NT2/D1 (cell line): ENCODE measurements around the gene LAMB4.
"Not testable (repeated sequence)": the region's sequence is repeated elsewhere in the genome, so short reads cannot be mapped to it uniquely, and the experiment has no call there.

Experiments used
- DNase-seq: peaks from one replicate; pipeline ENCODE4 v3.0.0-alpha.2; 2011; ENCODE audit warnings: low read depth, low spot score
- H3K27me3 ChIP-seq: 2 replicates; pipeline ENCODE4 v1.6.0; 2011; ENCODE audit warnings: mild to moderate bottlenecking; ENCODE audit not compliant: insufficient read length, insufficient read depth
- H3K36me3 ChIP-seq: 2 replicates; pipeline ENCODE4 v1.6.1; 2011; ENCODE audit warnings: mild to moderate bottlenecking, low read length, mixed read lengths; ENCODE audit not compliant: insufficient read depth, insufficient read length
- H3K4me1 ChIP-seq: 2 replicates; pipeline ENCODE4 v1.5.1; 2011; ENCODE audit not compliant: insufficient read depth, insufficient read length
- H3K4me3 ChIP-seq: 2 replicates; pipeline ENCODE4 v1.5.1; 2011; ENCODE audit warnings: low read depth; ENCODE audit not compliant: insufficient read length
- H3K9ac ChIP-seq: 2 replicates; pipeline ENCODE4 v1.6.0; 2011; ENCODE audit warnings: low read depth; ENCODE audit not compliant: insufficient read length
- H3K9me3 ChIP-seq: 2 replicates; pipeline ENCODE4 v1.5.1; 2011; ENCODE audit warnings: mild to moderate bottlenecking, low read length; ENCODE audit not compliant: insufficient read depth
- SUZ12 ChIP-seq: IDR thresholded peaks from 2 replicates; pipeline ENCODE4 v1.6.1; 2011; ENCODE audit not compliant: insufficient read length, insufficient read depth; ENCODE audit errors: extremely low read depth
- YY1 ChIP-seq: IDR thresholded peaks from 2 replicates; pipeline ENCODE4 v1.6.1; 2011; ENCODE audit not compliant: insufficient read length, insufficient read depth
- ZNF274 ChIP-seq: IDR thresholded peaks from 2 replicates; pipeline ENCODE4 v1.6.1; 2011; ENCODE audit warnings: mild to moderate bottlenecking, low read depth, low read length

Gene LAMB4

GRCh38 chr7:108033776-108034497, 96.2 kb downstream of the LAMB4 start:
- H3K4me3 ChIP-seq: no peak overlapping the region
- H3K9ac ChIP-seq: no peak overlapping the region
- no peaks in the 10 kb centered on the region for H3K9me3 ChIP-seq
- H3K4me1 ChIP-seq: no peaks in the 10 kb centered on the region
- no peaks in the 10 kb centered on the region for H3K27me3 ChIP-seq
- no peaks in the 10 kb centered on the region for H3K36me3 ChIP-seq
- TF ChIP-seq ZNF274 (no peak), YY1 (no peak), SUZ12 (no peak)
- DNase-seq: no peak

GRCh38 chr7:108033309-108033708, 96.9 kb downstream of the LAMB4 start:
- H3K36me3 ChIP-seq, H3K9me3 ChIP-seq, H3K4me3 ChIP-seq, H3K27me3 ChIP-seq, H3K4me1 ChIP-seq, DNase-seq, H3K9ac ChIP-seq: not testable (repeated sequence)

GRCh38 chr7:108030516-108030915, 99.6 kb downstream of the LAMB4 start:
- TF ChIP-seq SUZ12 (no peak), YY1 (no peak), ZNF274 (no peak)
- no peaks in the 10 kb centered on the region for H3K36me3 ChIP-seq
- no peak for DNase-seq
- no peak overlapping the region for H3K9ac ChIP-seq
- no peaks in the 10 kb centered on the region for H3K9me3 ChIP-seq
- H3K27me3 ChIP-seq: no peaks in the 10 kb centered on the region
- no peak overlapping the region for H3K4me3 ChIP-seq
- H3K4me1 ChIP-seq: no peaks in the 10 kb centered on the region

- H3K36me3 ChIP-seq: no peaks in the 10 kb centered on the region
- no peaks in the 10 kb centered on the region for H3K4me1 ChIP-seq
- no peaks in the 10 kb centered on the region for H3K9me3 ChIP-seq
- TF ChIP-seq YY1: no peak
- no peak for TF ChIP-seq ZNF274
- no peak for TF ChIP-seq SUZ12
- H3K9ac ChIP-seq: no peak overlapping the region
- H3K27me3 ChIP-seq: no peaks in the 10 kb centered on the region
- no peak overlapping the region for H3K4me3 ChIP-seq
- DNase-seq: no peak
These were observed 101.1 kb downstream of the LAMB4 start for GRCh38 chr7:108029034-108029433.

- no peaks in the 10 kb centered on the region for H3K27me3 ChIP-seq
- no peak overlapping the region for H3K4me3 ChIP-seq
- H3K9me3 ChIP-seq: no peaks in the 10 kb centered on the region
- no peak overlapping the region for H3K9ac ChIP-seq
- DNase-seq: no peak
- no peaks in the 10 kb centered on the region for H3K36me3 ChIP-seq
- H3K4me1 ChIP-seq: no peaks in the 10 kb centered on the region
- TF ChIP-seq ZNF274 (no peak), SUZ12 (no peak), YY1 (no peak)
These were observed 102.0 kb downstream of the LAMB4 start for GRCh38 chr7:108028111-108028510.

- TF ChIP-seq ZNF274 (no peak), YY1 (no peak), SUZ12 (no peak)
- Histone ChIP-seq H3K36me3 (no peaks in the 10 kb centered on the region), H3K9me3 (no peaks in the 10 kb centered on the region), H3K9ac (no peak overlapping the region), H3K4me1 (no peaks in the 10 kb centered on the region), H3K27me3 (no peaks in the 10 kb centered on the region), H3K4me3 (no peak overlapping the region)
- no peak for DNase-seq
These were observed 102.9 kb downstream of the LAMB4 start for GRCh38 chr7:108027239-108027638.

- Histone ChIP-seq H3K9me3 (no peaks in the 10 kb centered on the region), H3K27me3 (no peaks in the 10 kb centered on the region), H3K36me3 (no peaks in the 10 kb centered on the region), H3K9ac (no peak overlapping the region), H3K4me3 (no peak overlapping the region), H3K4me1 (no peaks in the 10 kb centered on the region)
- no peak for DNase-seq
- no peak for TF ChIP-seq YY1
- TF ChIP-seq ZNF274: no peak
- no peak for TF ChIP-seq SUZ12
These were observed 103.5 kb downstream of the LAMB4 start for GRCh38 chr7:108026647-108027046.

- H3K27me3 ChIP-seq: no peaks in the 10 kb centered on the region
- H3K9ac ChIP-seq: no peak overlapping the region
- H3K4me3 ChIP-seq: no peak overlapping the region
- H3K9me3 ChIP-seq: no peaks in the 10 kb centered on the region
- H3K4me1 ChIP-seq: no peaks in the 10 kb centered on the region
- no peaks in the 10 kb centered on the region for H3K36me3 ChIP-seq
- no peak for DNase-seq
- no peak for TF ChIP-seq SUZ12
- TF ChIP-seq YY1: no peak
- TF ChIP-seq ZNF274: no peak
These were observed 104.0 kb downstream of the LAMB4 start for GRCh38 chr7:108026116-108026515.
